ENCODE data around the gene LGR4. TPM values are rescaled to one million over a fixed set of nuclear protein-coding genes. Genes with fewer than 3 reads are reported as not detected.

The LGR4 gene
- total RNA-seq, 4 donors from 2014 or later = 9.4 to 57.9 (median 16.1) TPM

DNA sequence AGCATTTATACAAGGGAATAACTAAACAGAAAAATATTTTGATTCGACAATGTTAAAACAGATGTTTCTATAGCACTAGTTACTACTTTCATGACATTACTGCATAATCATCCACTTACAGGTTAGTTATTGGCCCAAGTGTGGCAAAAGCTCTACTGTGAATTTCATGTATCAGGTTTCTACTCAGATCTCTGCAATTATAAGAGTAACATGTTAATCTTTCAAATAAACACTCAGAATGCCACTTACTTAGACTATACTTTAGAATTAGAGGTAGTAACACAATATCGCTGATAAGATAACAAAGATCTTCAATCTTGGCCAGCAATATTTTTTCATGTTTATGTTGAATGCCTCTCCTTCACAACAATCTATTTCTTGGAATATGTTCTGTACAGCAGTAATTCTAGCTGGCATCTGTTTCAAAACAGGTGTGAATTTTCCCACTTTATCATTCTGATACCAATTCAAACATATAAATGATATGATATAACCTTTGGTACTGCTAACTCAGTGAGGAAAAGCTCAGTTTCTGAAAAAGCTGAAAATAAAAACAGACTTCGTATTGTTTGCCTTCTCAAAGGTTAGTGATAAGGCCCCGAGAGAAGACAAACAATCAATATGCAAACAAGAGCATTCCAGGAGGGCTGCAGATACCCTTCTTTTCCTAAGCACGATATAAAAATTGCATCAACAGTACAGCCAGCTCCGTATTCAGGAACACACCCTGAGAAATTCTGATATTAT, 98.6 kb downstream of the LGR4 start:
- DNase-seq = no peak
- H3K4me3 ChIP-seq = no peak overlapping the region
- H3K27me3 ChIP-seq = no peaks in the 10 kb centered on the region
- no peak overlapping the region for H3K27ac ChIP-seq
- intact Hi-C loops (cut with DNase I; ENCODE audit: low total_unique reads) = no loop called here
- no peaks in the 10 kb centered on the region for H3K36me3 ChIP-seq
- TF ChIP-seq CTCF (IDR thresholded peaks at IDR 0.05) (no peak), POLR2A (IDR thresholded peaks at IDR 0.05) (no peak)
- no peaks in the 10 kb centered on the region for H3K9me3 ChIP-seq
- H3K4me1 ChIP-seq = no peaks in the 10 kb centered on the region

DNA sequence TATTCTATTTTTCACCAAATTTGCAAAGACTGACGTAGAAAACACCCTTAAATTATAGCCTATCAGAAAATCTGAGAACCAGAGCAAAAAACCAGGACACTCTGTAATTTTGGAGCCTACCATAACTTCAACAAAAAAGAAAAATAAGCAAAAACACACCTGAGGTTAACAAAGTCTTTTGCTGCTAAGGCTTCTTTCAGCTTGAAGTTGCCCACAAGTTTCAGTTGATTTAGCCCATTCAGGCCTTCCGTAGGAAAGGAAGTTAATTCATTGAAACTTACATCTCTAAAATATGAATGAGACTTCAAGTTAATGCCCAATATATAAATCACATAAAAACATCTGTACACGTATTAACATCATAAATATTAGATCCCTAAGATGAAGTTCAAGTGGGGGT, 99.2 kb downstream of the LGR4 start:
- no peaks in the 10 kb centered on the region for H3K9me3 ChIP-seq
- TF ChIP-seq CTCF (IDR thresholded peaks at IDR 0.05) (no peak), POLR2A (IDR thresholded peaks at IDR 0.05) (no peak)
- no peak overlapping the region for H3K4me3 ChIP-seq
- H3K36me3 ChIP-seq = no peaks in the 10 kb centered on the region
- no peaks in the 10 kb centered on the region for H3K4me1 ChIP-seq
- no peak for DNase-seq
- H3K27me3 ChIP-seq = no peaks in the 10 kb centered on the region
- H3K27ac ChIP-seq = no peak overlapping the region
- intact Hi-C loops (cut with DNase I; ENCODE audit: low total_unique reads) = no loop called here

GRCh38 chr11:27372164-27372563, 100.4 kb downstream of the LGR4 start:
- no peaks in the 10 kb centered on the region for H3K36me3 ChIP-seq
- no peak overlapping the region for H3K27ac ChIP-seq
- no peaks in the 10 kb centered on the region for H3K4me1 ChIP-seq
- H3K4me3 ChIP-seq = no peak overlapping the region
- no peaks in the 10 kb centered on the region for H3K9me3 ChIP-seq
- no peaks in the 10 kb centered on the region for H3K27me3 ChIP-seq
- no peak for DNase-seq
- intact Hi-C loops (cut with DNase I; ENCODE audit: low total_unique reads) = no loop called here
- TF ChIP-seq CTCF (IDR thresholded peaks at IDR 0.05) = no peak
- TF ChIP-seq POLR2A (IDR thresholded peaks at IDR 0.05) = no peak

DNA sequence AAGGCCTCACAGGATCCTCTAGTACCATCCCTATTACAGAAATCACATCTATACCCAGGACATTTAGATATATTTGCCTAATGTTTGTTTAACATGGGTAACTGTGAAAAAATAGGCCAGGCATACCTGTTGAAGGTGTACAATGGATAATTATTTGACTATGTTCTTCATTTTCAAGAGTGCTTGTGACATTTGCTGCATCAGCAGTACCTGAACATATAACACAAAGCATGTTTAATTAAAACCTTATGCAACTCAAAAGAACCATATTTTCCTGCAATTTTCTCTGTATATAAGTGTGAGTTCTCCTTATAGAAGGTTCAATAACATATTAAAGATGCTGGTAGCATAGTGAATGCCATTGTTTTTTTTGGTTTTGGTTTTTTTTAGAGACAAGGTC, 101.1 kb downstream of the LGR4 start:
- no peak overlapping the region for H3K4me3 ChIP-seq
- H3K27ac ChIP-seq = no peak overlapping the region
- TF ChIP-seq CTCF (IDR thresholded peaks at IDR 0.05) (no peak), POLR2A (IDR thresholded peaks at IDR 0.05) (no peak)
- H3K36me3 ChIP-seq = no peaks in the 10 kb centered on the region
- no peaks in the 10 kb centered on the region for H3K4me1 ChIP-seq
- intact Hi-C loops (cut with DNase I; ENCODE audit: low total_unique reads) = no loop called here
- DNase-seq = no peak
- H3K27me3 ChIP-seq = no peaks in the 10 kb centered on the region
- H3K9me3 ChIP-seq = no peaks in the 10 kb centered on the region

- Histone ChIP-seq H3K9me3 (no peaks in the 10 kb centered on the region), H3K27ac (no peak overlapping the region), H3K4me3 (no peak overlapping the region), H3K36me3 (no peaks in the 10 kb centered on the region), H3K4me1 (no peaks in the 10 kb centered on the region), H3K27me3 (no peaks in the 10 kb centered on the region)
- no peak for TF ChIP-seq CTCF (IDR thresholded peaks at IDR 0.05)
- TF ChIP-seq POLR2A (IDR thresholded peaks at IDR 0.05) = no peak
- intact Hi-C loops (cut with DNase I; ENCODE audit: low total_unique reads) = no loop called here
- DNase-seq = no peak
These were observed 102.2 kb downstream of the LGR4 start for GRCh38 chr11:27370374-27370773.

Measured in uterus (tissue), 4 donors.